GM23338 (cell line): ENCODE results near the gene TRIAP1.

Source experiments
- CREB1 ChIP-seq: fragments of 250-450 bp; sonication (Bioruptor Pico); IDR thresholded peaks from 2 replicates; pipeline ENCODE4 v1.5.0; 2020; ENCODE audit warnings: low read depth, mild to moderate bottlenecking, moderate library complexity
- CTCF ChIP-seq, 2 experiments: fragments of 200-600 bp in 1 of 2; sonication (generic) in 1 of 2; conservative IDR thresholded peaks; 2 replicates each; pipeline versions ENCODE4 v1.5.1 to v1.6.1; 2016 to 2017; ENCODE audit warnings: antibody characterized with exemption in 2 of 2, low read depth in 2 of 2, mild to moderate bottlenecking in 2 of 2, moderate library complexity in 1 of 2
- EZH2 ChIP-seq: fragments of 200-600 bp; sonication (generic); IDR thresholded peaks from one replicate; pipeline ENCODE4 v1.8.0; 2017; ENCODE audit warnings: antibody characterized with exemption, mild to moderate bottlenecking, low read depth; ENCODE audit not compliant: unreplicated experiment
- EZH2phosphoT487 ChIP-seq: fragments of 200-600 bp; sonication (generic); IDR thresholded peaks from one replicate; pipeline ENCODE4 v1.8.1; 2018; ENCODE audit warnings: antibody characterized with exemption; ENCODE audit not compliant: unreplicated experiment
- JUNB ChIP-seq: IDR thresholded peaks from one replicate; pipeline ENCODE4 v1.6.1; 2016; ENCODE audit warnings: antibody characterized with exemption; ENCODE audit not compliant: unreplicated experiment
- POLR2AphosphoS5 ChIP-seq: IDR thresholded peaks from 2 replicates; pipeline ENCODE4 v1.6.1; 2016; ENCODE audit warnings: antibody characterized with exemption, low read depth
- STAT1 ChIP-seq: IDR thresholded peaks from one replicate; pipeline ENCODE4 v1.6.1; 2016; ENCODE audit warnings: antibody characterized with exemption; ENCODE audit not compliant: unreplicated experiment
- TF ChIP-seq, protein P1 (sequence below): IDR thresholded peaks from one replicate; pipeline ENCODE4 v1.6.1; 2018; ENCODE audit warnings: antibody characterized with exemption; ENCODE audit not compliant: unreplicated experiment

GRCh38 chr12:120485961-120486881 lies 40.0 kb upstream of the TRIAP1 start:
- TF ChIP-seq EZH2 (no peak), STAT1 (no peak), CTCF (conservative IDR thresholded peaks at IDR 0.05; ENCODE audit: low read depth in 2 of 2) (no peak), POLR2AphosphoS5 (no peak), JUNB (no peak), CREB1 (CRISPR knock-in tag) (no peak), EZH2phosphoT487 (no peak)
- TF ChIP-seq, protein P1, sequence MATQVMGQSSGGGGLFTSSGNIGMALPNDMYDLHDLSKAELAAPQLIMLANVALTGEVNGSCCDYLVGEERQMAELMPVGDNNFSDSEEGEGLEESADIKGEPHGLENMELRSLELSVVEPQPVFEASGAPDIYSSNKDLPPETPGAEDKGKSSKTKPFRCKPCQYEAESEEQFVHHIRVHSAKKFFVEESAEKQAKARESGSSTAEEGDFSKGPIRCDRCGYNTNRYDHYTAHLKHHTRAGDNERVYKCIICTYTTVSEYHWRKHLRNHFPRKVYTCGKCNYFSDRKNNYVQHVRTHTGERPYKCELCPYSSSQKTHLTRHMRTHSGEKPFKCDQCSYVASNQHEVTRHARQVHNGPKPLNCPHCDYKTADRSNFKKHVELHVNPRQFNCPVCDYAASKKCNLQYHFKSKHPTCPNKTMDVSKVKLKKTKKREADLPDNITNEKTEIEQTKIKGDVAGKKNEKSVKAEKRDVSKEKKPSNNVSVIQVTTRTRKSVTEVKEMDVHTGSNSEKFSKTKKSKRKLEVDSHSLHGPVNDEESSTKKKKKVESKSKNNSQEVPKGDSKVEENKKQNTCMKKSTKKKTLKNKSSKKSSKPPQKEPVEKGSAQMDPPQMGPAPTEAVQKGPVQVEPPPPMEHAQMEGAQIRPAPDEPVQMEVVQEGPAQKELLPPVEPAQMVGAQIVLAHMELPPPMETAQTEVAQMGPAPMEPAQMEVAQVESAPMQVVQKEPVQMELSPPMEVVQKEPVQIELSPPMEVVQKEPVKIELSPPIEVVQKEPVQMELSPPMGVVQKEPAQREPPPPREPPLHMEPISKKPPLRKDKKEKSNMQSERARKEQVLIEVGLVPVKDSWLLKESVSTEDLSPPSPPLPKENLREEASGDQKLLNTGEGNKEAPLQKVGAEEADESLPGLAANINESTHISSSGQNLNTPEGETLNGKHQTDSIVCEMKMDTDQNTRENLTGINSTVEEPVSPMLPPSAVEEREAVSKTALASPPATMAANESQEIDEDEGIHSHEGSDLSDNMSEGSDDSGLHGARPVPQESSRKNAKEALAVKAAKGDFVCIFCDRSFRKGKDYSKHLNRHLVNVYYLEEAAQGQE, result no peak
